SK-N-SH (cell line): ENCODE data around the gene CFAP99. TPM values are rescaled to one million over a fixed set of nuclear protein-coding genes. Genes with fewer than 3 reads are reported as not detected.
A peak's percentile ranks its signal among the peaks of the same experiment; 100 is the strongest.

ENCODE experiments used
- CTCF ChIA-PET: fragments of 300-600, 350-600 bp; formaldehyde crosslinking; extraction: SDS; loops from one replicate; lab custom pipeline; 2021; lab: Yijun Ruan, JAX
- POLR2A ChIA-PET: fragments of 350-600 bp; sonication (Branson Sonifier 250); formaldehyde crosslinking; extraction: SDS; loops from one replicate; lab custom pipeline; 2020; ENCODE audit warnings: antibody characterized with exemption, inconsistent platforms; lab: Yijun Ruan, JAX
- DNase-seq: peaks from one replicate; pipeline ENCODE4 v3.0.0; 2012
- H2AFZ ChIP-seq: fragments of 200-600 bp; sonication (generic); 2 replicates; pipeline ENCODE4 v1.8.1; 2016; ENCODE audit warnings: antibody characterized with exemption, mild to moderate bottlenecking, low read depth
- H3F3A ChIP-seq: fragments of 200-600 bp; sonication (generic); replicated peaks from 2 replicates; pipeline ENCODE3; 2016; ENCODE audit warnings: antibody characterized with exemption, mild to moderate bottlenecking; ENCODE audit not compliant: insufficient read depth
- H3K27ac ChIP-seq, 2 experiments: fragments of 200-500 bp in 1 of 2; fragments of 200-600 bp in 1 of 2; sonication (Bioruptor generic) in 1 of 2; sonication (generic), shearing (Covaris generic) in 1 of 2; 2 replicates each; pipeline versions ENCODE4 v1.5.1 to v1.6.1; 2014 to 2016; ENCODE audit warnings: low read depth in 2 of 2, inconsistent platforms in 1 of 2, low read length in 1 of 2, mild to moderate bottlenecking in 1 of 2, mixed read lengths in 1 of 2
- H3K27me3 ChIP-seq: fragments of 200-600 bp; sonication (generic), shearing (Covaris generic); 2 replicates; pipeline ENCODE4 v1.6.1; 2016; ENCODE audit warnings: mixed run types; ENCODE audit not compliant: insufficient read depth
- H3K36me3 ChIP-seq, 2 experiments: fragments of 200-500 bp in 1 of 2; fragments of 200-600 bp in 1 of 2; sonication (Bioruptor generic) in 1 of 2; sonication (generic) in 1 of 2; replicated peaks in 1 of 2; 2 replicates each; pipeline versions ENCODE3 to v1.5.1; 2014 to 2016; ENCODE audit warnings: low read length in 1 of 2, mild to moderate bottlenecking in 1 of 2; ENCODE audit not compliant: insufficient read depth in 2 of 2, control insufficient read depth in 1 of 2
- H3K4me1 ChIP-seq, 2 experiments: fragments of 200-500 bp in 1 of 2; fragments of 200-600 bp in 1 of 2; sonication (Bioruptor generic) in 1 of 2; sonication (generic), shearing (Covaris generic) in 1 of 2; 2 replicates each; pipeline versions ENCODE4 v1.5.1 to v1.6.1; 2014 to 2016; ENCODE audit warnings: low read depth in 1 of 2, low read length in 1 of 2, mixed run types in 1 of 2; ENCODE audit not compliant: insufficient read depth in 2 of 2, control insufficient read depth in 1 of 2
- H3K4me2 ChIP-seq: fragments of 200-600 bp; sonication (generic), shearing (Covaris generic); 2 replicates; pipeline ENCODE4 v1.6.1; 2017; ENCODE audit warnings: mixed run types
- H3K4me3 ChIP-seq, 2 experiments: fragments of 200-500 bp in 1 of 2; fragments of 200-600 bp in 1 of 2; sonication (Bioruptor generic) in 1 of 2; sonication (generic), shearing (Covaris generic) in 1 of 2; 2 replicates each; pipeline versions ENCODE4 v1.5.1 to v1.8.1; 2014 to 2016; ENCODE audit warnings: low read depth in 2 of 2, inconsistent platforms in 1 of 2, low read length in 1 of 2, mild to moderate bottlenecking in 1 of 2, mixed read lengths in 1 of 2, moderate library complexity in 1 of 2
- H3K79me2 ChIP-seq: fragments of 200-600 bp; sonication (generic); 2 replicates; pipeline ENCODE4 v1.8.1; 2017; ENCODE audit warnings: mild to moderate bottlenecking; ENCODE audit not compliant: insufficient read depth
- H3K9ac ChIP-seq: fragments of 200-600 bp; sonication (generic); 2 replicates; pipeline ENCODE4 v1.6.1; 2017; ENCODE audit warnings: mixed run types
- H3K9me2 ChIP-seq: fragments of 200-600 bp; sonication (generic); 2 replicates; pipeline ENCODE4 v1.6.1; 2017; ENCODE audit warnings: mixed run types
- H3K9me3 ChIP-seq: fragments of 200-600 bp; sonication (generic); 2 replicates; pipeline ENCODE4 v1.6.1; 2017; ENCODE audit warnings: mixed run types, mild to moderate bottlenecking, moderate library complexity
- H4K20me1 ChIP-seq: fragments of 200-600 bp; sonication (generic); 2 replicates; pipeline ENCODE4 v1.6.1; 2017; ENCODE audit warnings: mild to moderate bottlenecking, mixed run types; ENCODE audit not compliant: insufficient read depth
- CHD2 ChIP-seq: fragments of 150-350 bp; IDR thresholded peaks from 2 replicates; pipeline ENCODE4 v1.6.1; 2018; ENCODE audit warnings: low read length; ENCODE audit not compliant: partially characterized antibody
- ELF1 ChIP-seq: IDR thresholded peaks from 2 replicates; pipeline ENCODE4 v1.4.0; 2012
- EP300 ChIP-seq, 2 experiments: IDR thresholded peaks; 2 replicates each; pipeline versions ENCODE4 v1.4.0 to v1.6.1; 2012; ENCODE audit warnings: borderline replicate concordance in 1 of 2, low read depth in 1 of 2, low read length in 1 of 2
- FOXM1 ChIP-seq: IDR thresholded peaks from 2 replicates; pipeline ENCODE4 v1.4.0; 2012; ENCODE audit warnings: low read depth, mild to moderate bottlenecking
- GABPA ChIP-seq: IDR thresholded peaks from 2 replicates; pipeline ENCODE4 v1.4.0; 2012; ENCODE audit warnings: low read depth, mild to moderate bottlenecking
- JUND ChIP-seq: IDR thresholded peaks from 2 replicates; pipeline ENCODE4 v1.4.0; 2012
- MAX ChIP-seq: IDR thresholded peaks from 2 replicates; pipeline ENCODE4 v1.4.0; 2012; ENCODE audit warnings: low read depth
- MXI1 ChIP-seq: IDR thresholded peaks from 2 replicates; pipeline ENCODE4 v1.6.1; 2012; ENCODE audit warnings: mild to moderate bottlenecking, low read depth, low read length, improper control_type of control experiment
- NFIC ChIP-seq: IDR thresholded peaks from 2 replicates; pipeline ENCODE4 v1.4.0; 2012; ENCODE audit warnings: borderline replicate concordance
- POLR2AphosphoS5 ChIP-seq: IDR thresholded peaks from 2 replicates; pipeline ENCODE4 v1.6.1; 2012; ENCODE audit warnings: low read depth, low read length
- RFX5 ChIP-seq: IDR thresholded peaks from 2 replicates; pipeline ENCODE4 v1.6.1; 2012; ENCODE audit warnings: mild to moderate bottlenecking, improper control_type of control experiment, low read length
- SMC3 ChIP-seq: IDR thresholded peaks from 2 replicates; pipeline ENCODE4 v1.6.1; 2012; ENCODE audit warnings: low read depth, low read length, improper control_type of control experiment
- TAF1 ChIP-seq: IDR thresholded peaks from 2 replicates; pipeline ENCODE4 v1.6.1; 2012; ENCODE audit warnings: low read depth, mild to moderate bottlenecking, low read length, moderate library complexity, borderline replicate concordance
- WGBS: methylation state at CpG from one replicate; pipeline ENCODE4 v1.1.6; 2017; ENCODE audit warnings: low lambda C conversion rate; 5-methylcytosine and 5-hydroxymethylcytosine counted together
- polyA plus RNA-seq, 3 experiments: library from polyadenylated mRNA; depleted of rRNA; stranded (reverse); fragments of >200 nt; gene quantifications; 2 replicates each; pipeline ENCODE4 v1.2.3, GENCODE V29; 2012
- TF ChIP-seq, protein P1 (sequence below): IDR thresholded peaks from 2 replicates; pipeline ENCODE4; 2012
- TF ChIP-seq, protein P2 (sequence below): fragments of 150-350 bp; IDR thresholded peaks from 2 replicates; pipeline ENCODE4 v1.6.1; 2016; ENCODE audit warnings: mild to moderate bottlenecking, low read depth, low read length

CFAP99 gene
- polyA plus RNA-seq, 1 of the 3 experiments (the other 2 are of a cell fraction) = 0.13 TPM

DNA sequence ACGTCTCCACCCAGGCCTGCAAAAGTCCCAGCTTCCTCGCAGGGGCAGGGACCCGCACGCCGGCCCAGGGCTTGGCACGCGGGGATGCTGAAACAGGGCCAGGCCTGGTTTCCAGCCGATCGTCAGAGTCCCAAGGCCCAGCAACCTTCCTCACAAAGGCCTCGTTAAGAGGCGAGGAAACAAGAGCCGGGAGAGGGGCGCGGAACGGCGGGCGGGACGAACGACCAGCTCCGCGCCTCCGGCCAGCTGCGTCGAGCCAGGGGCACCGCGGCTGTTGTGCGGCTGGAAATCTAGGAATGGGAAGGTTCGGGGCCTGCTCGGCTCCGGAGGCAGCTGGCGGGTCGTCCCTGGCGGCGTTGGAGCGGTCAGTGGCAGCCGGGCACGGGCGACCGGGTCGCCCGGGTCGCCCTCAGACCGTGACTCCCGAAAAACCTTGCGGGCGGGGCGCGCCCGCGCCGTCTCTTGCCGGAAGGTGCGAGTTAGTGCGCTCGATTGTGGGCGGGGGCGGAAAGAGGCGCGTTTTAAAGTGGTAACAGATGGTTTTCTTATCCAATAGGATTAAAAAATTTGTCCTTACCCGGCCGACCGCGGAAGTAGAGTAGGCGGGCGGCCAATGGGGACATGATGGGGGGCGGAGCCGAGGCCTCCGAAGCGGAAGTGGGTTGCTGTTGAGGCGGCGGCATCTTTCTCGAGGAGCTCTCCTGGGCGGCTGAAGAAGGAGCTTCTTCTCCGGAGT lies 49.9 kb downstream of the CFAP99 start, which contains the start of gene RNF4:
RNF4 (plus strand) TSS at position 651 of the 736 bp plus-strand sequence. CDS start 21,388 bp downstream, outside the sequence.
- Histone ChIP-seq H3K4me1 (peaks cover 6 to 7% of the 10 kb centered on the region in 2 experiments; a peak in 3 of 4 replicates), H3K9me3 (0 out of 2 replicates have a peak, but pooled peaks cover 9% of the 10 kb centered on the region), H3K4me2 (peak within 1 kb of the TSS; percentile 93), H3K27ac (peak within 1 kb of the TSS; percentile 86 to 87), H3K36me3 (peaks cover 15 to 29% of the 10 kb centered on the region in 2 experiments), H3K9ac (peak within 1 kb of the TSS; percentile 98), H3F3A (peaks cover 11% of the 10 kb centered on the region), H3K9me2 (no peaks in the 10 kb centered on the region), H3K4me3 (peak within 1 kb of the TSS; percentile 88 to 93), H3K79me2 (peaks cover 73% of the 10 kb centered on the region), H2AFZ (peak within 1 kb of the TSS; percentile 87), H4K20me1 (peaks cover 36% of the 10 kb centered on the region), H3K27me3 (no peaks in the 10 kb centered on the region)
- peak; percentile 99 for DNase-seq
- WGBS = 1% methylated on average over 39 of the region's 74 CpGs
- TF ChIP-seq TAF1 (peak; percentile 92), MAX (peak; percentile 65), SMC3 (no peak), CHD2 (peak; percentile 61), JUND (no peak), NFIC (no peak; the same call in 1 of the 2 replicates), MXI1 (peak; percentile 70; the same call in 1 of the 2 replicates), POLR2AphosphoS5 (peak; percentile 92), RFX5 (no peak), FOXM1 (0 out of 2 replicates have a peak, but pooled peaks have one; percentile 73), ELF1 (peak; percentile 93), EP300 (IDR thresholded peaks at IDR 0.05; ENCODE audit: borderline replicate concordance in 1 of 2, low read depth in 1 of 2, low read length in 1 of 2) (0 out of 4 replicates have a peak, but pooled peaks of 1 of the 2 experiments have one; percentile 4), GABPA (peak; percentile 90)
- TF ChIP-seq, protein P1, sequence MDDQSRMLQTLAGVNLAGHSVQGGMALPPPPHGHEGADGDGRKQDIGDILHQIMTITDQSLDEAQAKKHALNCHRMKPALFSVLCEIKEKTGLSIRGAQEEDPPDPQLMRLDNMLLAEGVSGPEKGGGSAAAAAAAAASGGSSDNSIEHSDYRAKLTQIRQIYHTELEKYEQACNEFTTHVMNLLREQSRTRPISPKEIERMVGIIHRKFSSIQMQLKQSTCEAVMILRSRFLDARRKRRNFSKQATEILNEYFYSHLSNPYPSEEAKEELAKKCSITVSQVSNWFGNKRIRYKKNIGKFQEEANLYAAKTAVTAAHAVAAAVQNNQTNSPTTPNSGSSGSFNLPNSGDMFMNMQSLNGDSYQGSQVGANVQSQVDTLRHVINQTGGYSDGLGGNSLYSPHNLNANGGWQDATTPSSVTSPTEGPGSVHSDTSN = peak; percentile 96
- TF ChIP-seq, protein P2, sequence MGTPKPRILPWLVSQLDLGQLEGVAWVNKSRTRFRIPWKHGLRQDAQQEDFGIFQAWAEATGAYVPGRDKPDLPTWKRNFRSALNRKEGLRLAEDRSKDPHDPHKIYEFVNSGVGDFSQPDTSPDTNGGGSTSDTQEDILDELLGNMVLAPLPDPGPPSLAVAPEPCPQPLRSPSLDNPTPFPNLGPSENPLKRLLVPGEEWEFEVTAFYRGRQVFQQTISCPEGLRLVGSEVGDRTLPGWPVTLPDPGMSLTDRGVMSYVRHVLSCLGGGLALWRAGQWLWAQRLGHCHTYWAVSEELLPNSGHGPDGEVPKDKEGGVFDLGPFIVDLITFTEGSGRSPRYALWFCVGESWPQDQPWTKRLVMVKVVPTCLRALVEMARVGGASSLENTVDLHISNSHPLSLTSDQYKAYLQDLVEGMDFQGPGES = peak; percentile 66
- ChIA-PET CTCF (interaction anchor here (1.0 to 3.0 kb wide), 8 partner anchors 9 to 249 kb away, joined by 3 to 11 read pairs (median 5); no protein-coding TSS in a partner anchor), POLR2A (interaction anchor here (0.8 to 2.0 kb wide), 7 partner anchors 32 to 287 kb away, joined by 3 to 9 read pairs (median 5); partner anchors contain the start of genes FAM193A and TNIP2)
